ENCODE results near the gene GPR108. TPM values are rescaled to one million over a fixed set of nuclear protein-coding genes. Genes with fewer than 3 reads are reported as not detected.

GPR108 gene
- total RNA-seq, 2 experiments from 2014 or later, result 63.2 to 88.3 TPM

GRCh38 chr19:6712692-6713670, 24.4 kb downstream of the GPR108 start:
- H3K9me3 ChIP-seq (ENCODE audit: low read length), result no peaks in the 10 kb centered on the region
- no peaks in the 10 kb centered on the region for H3K9me2 ChIP-seq (ENCODE audit: insufficient read depth, low read length)
- no peak for DNase-seq (ENCODE audit: low spot score)
- intact Hi-C loops (cut with micrococcal nuclease; ENCODE audit: unreplicated experiment), result no loop called here
- ChIA-PET CTCF (ENCODE audit: unreplicated experiment) (no interaction called here), POLR2A (no interaction called here)
- BruUV-seq (replicated peaks), result no TSS peak
- no peak overlapping the region for H2AFZ ChIP-seq (ENCODE audit: low read length)
- no peaks in the 10 kb centered on the region for H3K79me2 ChIP-seq (ENCODE audit: insufficient read depth, low read depth, low read length)
- no peak for TF ChIP-seq CTCF (conservative IDR thresholded peaks at IDR 0.05; ENCODE audit: low read length)
- no peak for TF ChIP-seq EZH2phosphoT487 (IDR thresholded peaks at IDR 0.05; ENCODE audit: borderline replicate concordance, low read depth, low read length)
- no peaks in the 10 kb centered on the region for H4K20me1 ChIP-seq (ENCODE audit: insufficient read depth, low read length)
- no peaks in the 10 kb centered on the region for H3K36me3 ChIP-seq (ENCODE audit: insufficient read depth, low read length)
- H3K4me1 ChIP-seq (ENCODE audit: insufficient read depth, low read length, poor library complexity, severe bottlenecking), result no peaks in the 10 kb centered on the region
- no peak overlapping the region for H3K4me3 ChIP-seq (ENCODE audit: low read depth, low read length, poor library complexity, severe bottlenecking)
- no peak overlapping the region for H3K27ac ChIP-seq (ENCODE audit: low read depth, low read length, poor library complexity, severe bottlenecking)
- no peak overlapping the region for H3K4me2 ChIP-seq (ENCODE audit: low read length)

GRCh38 chr19:6712231-6712630, 25.1 kb downstream of the GPR108 start:
- TF ChIP-seq CTCF (conservative IDR thresholded peaks at IDR 0.05; ENCODE audit: low read length), result no peak
- TF ChIP-seq EZH2phosphoT487 (IDR thresholded peaks at IDR 0.05; ENCODE audit: borderline replicate concordance, low read depth, low read length), result no peak
- BruUV-seq (replicated peaks), result no TSS peak
- POLR2A ChIA-PET, result no interaction called here

GRCh38 chr19:6711605-6712004, 25.8 kb downstream of the GPR108 start:
- H3K4me2 ChIP-seq (ENCODE audit: low read length), result no peak overlapping the region
- TF ChIP-seq EZH2phosphoT487 (IDR thresholded peaks at IDR 0.05; ENCODE audit: borderline replicate concordance, low read depth, low read length) (no peak), CTCF (conservative IDR thresholded peaks at IDR 0.05; ENCODE audit: low read length) (no peak)
- H3K9me3 ChIP-seq (ENCODE audit: low read length), result no peaks in the 10 kb centered on the region
- no peak overlapping the region for H3K4me3 ChIP-seq (ENCODE audit: low read depth, low read length, poor library complexity, severe bottlenecking)
- H3K79me2 ChIP-seq (ENCODE audit: insufficient read depth, low read depth, low read length), result no peaks in the 10 kb centered on the region
- H3K9me2 ChIP-seq (ENCODE audit: insufficient read depth, low read length), result no peaks in the 10 kb centered on the region
- H4K20me1 ChIP-seq (ENCODE audit: insufficient read depth, low read length), result no peaks in the 10 kb centered on the region
- DNase-seq (ENCODE audit: low spot score), result no peak
- no peaks in the 10 kb centered on the region for H3K4me1 ChIP-seq (ENCODE audit: insufficient read depth, low read length, poor library complexity, severe bottlenecking)
- BruUV-seq (replicated peaks), result no TSS peak
- no peaks in the 10 kb centered on the region for H3K36me3 ChIP-seq (ENCODE audit: insufficient read depth, low read length)
- intact Hi-C loops (cut with micrococcal nuclease; ENCODE audit: unreplicated experiment), result no loop called here
- H3K27ac ChIP-seq (ENCODE audit: low read depth, low read length, poor library complexity, severe bottlenecking), result no peak overlapping the region
- ChIA-PET CTCF (ENCODE audit: unreplicated experiment) (no interaction called here), POLR2A (no interaction called here)
- H2AFZ ChIP-seq (ENCODE audit: low read length), result no peak overlapping the region

More at GRCh38 chr19:6712231-6712630, 25.1 kb downstream of the GPR108 start:
- Histone ChIP-seq H3K4me3 (ENCODE audit: low read depth, low read length, poor library complexity, severe bottlenecking) (no peak overlapping the region), H3K79me2 (ENCODE audit: insufficient read depth, low read depth, low read length) (no peaks in the 10 kb centered on the region), H4K20me1 (ENCODE audit: insufficient read depth, low read length) (no peaks in the 10 kb centered on the region), H3K4me1 (ENCODE audit: insufficient read depth, low read length, poor library complexity, severe bottlenecking) (no peaks in the 10 kb centered on the region), H3K4me2 (ENCODE audit: low read length) (no peak overlapping the region), H3K9me2 (ENCODE audit: insufficient read depth, low read length) (no peaks in the 10 kb centered on the region), H3K27ac (ENCODE audit: low read depth, low read length, poor library complexity, severe bottlenecking) (no peak overlapping the region), H3K9me3 (ENCODE audit: low read length) (no peaks in the 10 kb centered on the region), H2AFZ (ENCODE audit: low read length) (no peak overlapping the region), H3K36me3 (ENCODE audit: insufficient read depth, low read length) (no peaks in the 10 kb centered on the region)
- intact Hi-C loops (cut with micrococcal nuclease; ENCODE audit: unreplicated experiment), result no loop called here
- no peak for DNase-seq (ENCODE audit: low spot score)
- CTCF ChIA-PET (ENCODE audit: unreplicated experiment), result no interaction called here
